K562 (cell line): ENCODE measurements around the gene MPHOSPH10. TPM values are rescaled to one million over a fixed set of nuclear protein-coding genes. Genes with fewer than 3 reads are reported as not detected.

Experiments
- MXD1 ChIP-seq: fragments of 250-450 bp; sonication (Bioruptor Pico); IDR thresholded peaks from 2 replicates; pipeline ENCODE4 v1.8.0; 2021; ENCODE audit warnings: borderline replicate concordance, mild to moderate bottlenecking, moderate library complexity; ENCODE audit not compliant: poor library complexity, severe bottlenecking
- MYNN ChIP-seq, 2 experiments: sonication (generic); formaldehyde crosslinking in 1 of 2; IDR thresholded peaks; 2 replicates each; pipeline versions ENCODE4 v1.5.0 to v1.6.1; 2016 to 2020; ENCODE audit warnings: antibody characterized with exemption in 1 of 2, missing genetic modification reagents in 1 of 2
- PML ChIP-seq: IDR thresholded peaks from 2 replicates; pipeline ENCODE4 v1.6.1; 2012; ENCODE audit warnings: low read length, inconsistent platforms
- SRSF9 ChIP-seq: fragments of 200-400 bp; formaldehyde crosslinking; IDR thresholded peaks from 2 replicates; pipeline ENCODE4 v1.6.1; 2017; ENCODE audit warnings: low read depth, low read length, borderline replicate concordance
- ZBTB43 ChIP-seq: sonication (generic); formaldehyde crosslinking; IDR thresholded peaks from 2 replicates; pipeline ENCODE4 v1.8.0; 2023; ENCODE audit warnings: mild to moderate bottlenecking, missing genetic modification reagents
- ZNF444 ChIP-seq: fragments of 250-450 bp; sonication (Bioruptor Pico); IDR thresholded peaks from 2 replicates; pipeline ENCODE4 v1.4.0; 2020; ENCODE audit warnings: mild to moderate bottlenecking, moderate library complexity
- polyA plus RNA-seq, 8 experiments: library from polyadenylated mRNA; depleted of rRNA in 4 of 8; stranded (reverse) in 5 of 8; unstranded in 3 of 8; fragments of >200 nt; fragmentation: Nextera tagmentation in 2 of 8; fragmentation: Illumina TruSeq in 1 of 8; extraction: Ambion mirVana in 2 of 8; extraction: Trizol in 1 of 8; gene quantifications; 2 replicates each; pipeline versions ENCODE4 v1.2.1 to v1.2.3, GENCODE V29; 2011 to 2014; ENCODE audit warnings: inconsistent platforms in 1 of 8, missing spikeins in 1 of 8
- total RNA-seq, 7 experiments: library from RNA; depleted of rRNA in 6 of 7; stranded (reverse); fragments of >200 nt in 6 of 7; fragmentation: Illumina TruSeq in 2 of 7; extraction: Trizol in 2 of 7; gene quantifications; 2 replicates each; pipeline versions ENCODE4 v1.2.1 to v1.2.3, GENCODE V29; 2011 to 2021; ENCODE audit warnings: low replicate concordance in 1 of 7
- TF ChIP-seq, protein P1 (sequence below): fragments of 200-600 bp; sonication (generic); IDR thresholded peaks from one replicate; pipeline ENCODE4 v1.6.1; 2012; ENCODE audit warnings: mild to moderate bottlenecking, low read depth, low read length, inconsistent platforms

The MPHOSPH10 gene
- total and polyA plus RNA-seq, 9 of the 15 experiments (the other 6 are each of a cell fraction or from before 2014, with no cell fraction given) = 36.8 to 83.7 (median 58.5) TPM

DNA sequence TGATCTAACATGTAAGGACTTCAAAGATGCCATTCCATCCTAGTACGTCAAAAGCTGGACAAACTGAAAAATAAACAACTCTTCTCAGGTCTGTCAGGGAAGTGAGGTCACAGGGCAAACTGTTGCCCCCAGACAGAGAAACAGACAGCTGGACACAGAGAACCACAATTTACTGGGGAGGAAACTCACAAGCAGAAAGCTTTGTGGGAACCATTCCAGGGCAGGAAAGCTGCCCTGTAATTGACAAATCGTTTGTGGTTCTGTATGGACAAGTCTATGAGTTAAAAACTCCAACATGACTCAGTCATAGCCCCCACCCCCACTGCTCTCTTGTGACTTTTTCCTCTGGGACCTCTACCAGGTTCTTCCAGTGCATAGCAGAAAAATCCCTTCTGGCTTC, 28.8 kb upstream of the MPHOSPH10 start (continued):
- TF ChIP-seq MXD1 (CRISPR knock-in tag) = no peak
- no peak for TF ChIP-seq ZBTB43 (CRISPR knock-in tag)
- no peak for TF ChIP-seq ZNF444 (CRISPR knock-in tag)
- TF ChIP-seq PML = no peak
- TF ChIP-seq, protein P1, sequence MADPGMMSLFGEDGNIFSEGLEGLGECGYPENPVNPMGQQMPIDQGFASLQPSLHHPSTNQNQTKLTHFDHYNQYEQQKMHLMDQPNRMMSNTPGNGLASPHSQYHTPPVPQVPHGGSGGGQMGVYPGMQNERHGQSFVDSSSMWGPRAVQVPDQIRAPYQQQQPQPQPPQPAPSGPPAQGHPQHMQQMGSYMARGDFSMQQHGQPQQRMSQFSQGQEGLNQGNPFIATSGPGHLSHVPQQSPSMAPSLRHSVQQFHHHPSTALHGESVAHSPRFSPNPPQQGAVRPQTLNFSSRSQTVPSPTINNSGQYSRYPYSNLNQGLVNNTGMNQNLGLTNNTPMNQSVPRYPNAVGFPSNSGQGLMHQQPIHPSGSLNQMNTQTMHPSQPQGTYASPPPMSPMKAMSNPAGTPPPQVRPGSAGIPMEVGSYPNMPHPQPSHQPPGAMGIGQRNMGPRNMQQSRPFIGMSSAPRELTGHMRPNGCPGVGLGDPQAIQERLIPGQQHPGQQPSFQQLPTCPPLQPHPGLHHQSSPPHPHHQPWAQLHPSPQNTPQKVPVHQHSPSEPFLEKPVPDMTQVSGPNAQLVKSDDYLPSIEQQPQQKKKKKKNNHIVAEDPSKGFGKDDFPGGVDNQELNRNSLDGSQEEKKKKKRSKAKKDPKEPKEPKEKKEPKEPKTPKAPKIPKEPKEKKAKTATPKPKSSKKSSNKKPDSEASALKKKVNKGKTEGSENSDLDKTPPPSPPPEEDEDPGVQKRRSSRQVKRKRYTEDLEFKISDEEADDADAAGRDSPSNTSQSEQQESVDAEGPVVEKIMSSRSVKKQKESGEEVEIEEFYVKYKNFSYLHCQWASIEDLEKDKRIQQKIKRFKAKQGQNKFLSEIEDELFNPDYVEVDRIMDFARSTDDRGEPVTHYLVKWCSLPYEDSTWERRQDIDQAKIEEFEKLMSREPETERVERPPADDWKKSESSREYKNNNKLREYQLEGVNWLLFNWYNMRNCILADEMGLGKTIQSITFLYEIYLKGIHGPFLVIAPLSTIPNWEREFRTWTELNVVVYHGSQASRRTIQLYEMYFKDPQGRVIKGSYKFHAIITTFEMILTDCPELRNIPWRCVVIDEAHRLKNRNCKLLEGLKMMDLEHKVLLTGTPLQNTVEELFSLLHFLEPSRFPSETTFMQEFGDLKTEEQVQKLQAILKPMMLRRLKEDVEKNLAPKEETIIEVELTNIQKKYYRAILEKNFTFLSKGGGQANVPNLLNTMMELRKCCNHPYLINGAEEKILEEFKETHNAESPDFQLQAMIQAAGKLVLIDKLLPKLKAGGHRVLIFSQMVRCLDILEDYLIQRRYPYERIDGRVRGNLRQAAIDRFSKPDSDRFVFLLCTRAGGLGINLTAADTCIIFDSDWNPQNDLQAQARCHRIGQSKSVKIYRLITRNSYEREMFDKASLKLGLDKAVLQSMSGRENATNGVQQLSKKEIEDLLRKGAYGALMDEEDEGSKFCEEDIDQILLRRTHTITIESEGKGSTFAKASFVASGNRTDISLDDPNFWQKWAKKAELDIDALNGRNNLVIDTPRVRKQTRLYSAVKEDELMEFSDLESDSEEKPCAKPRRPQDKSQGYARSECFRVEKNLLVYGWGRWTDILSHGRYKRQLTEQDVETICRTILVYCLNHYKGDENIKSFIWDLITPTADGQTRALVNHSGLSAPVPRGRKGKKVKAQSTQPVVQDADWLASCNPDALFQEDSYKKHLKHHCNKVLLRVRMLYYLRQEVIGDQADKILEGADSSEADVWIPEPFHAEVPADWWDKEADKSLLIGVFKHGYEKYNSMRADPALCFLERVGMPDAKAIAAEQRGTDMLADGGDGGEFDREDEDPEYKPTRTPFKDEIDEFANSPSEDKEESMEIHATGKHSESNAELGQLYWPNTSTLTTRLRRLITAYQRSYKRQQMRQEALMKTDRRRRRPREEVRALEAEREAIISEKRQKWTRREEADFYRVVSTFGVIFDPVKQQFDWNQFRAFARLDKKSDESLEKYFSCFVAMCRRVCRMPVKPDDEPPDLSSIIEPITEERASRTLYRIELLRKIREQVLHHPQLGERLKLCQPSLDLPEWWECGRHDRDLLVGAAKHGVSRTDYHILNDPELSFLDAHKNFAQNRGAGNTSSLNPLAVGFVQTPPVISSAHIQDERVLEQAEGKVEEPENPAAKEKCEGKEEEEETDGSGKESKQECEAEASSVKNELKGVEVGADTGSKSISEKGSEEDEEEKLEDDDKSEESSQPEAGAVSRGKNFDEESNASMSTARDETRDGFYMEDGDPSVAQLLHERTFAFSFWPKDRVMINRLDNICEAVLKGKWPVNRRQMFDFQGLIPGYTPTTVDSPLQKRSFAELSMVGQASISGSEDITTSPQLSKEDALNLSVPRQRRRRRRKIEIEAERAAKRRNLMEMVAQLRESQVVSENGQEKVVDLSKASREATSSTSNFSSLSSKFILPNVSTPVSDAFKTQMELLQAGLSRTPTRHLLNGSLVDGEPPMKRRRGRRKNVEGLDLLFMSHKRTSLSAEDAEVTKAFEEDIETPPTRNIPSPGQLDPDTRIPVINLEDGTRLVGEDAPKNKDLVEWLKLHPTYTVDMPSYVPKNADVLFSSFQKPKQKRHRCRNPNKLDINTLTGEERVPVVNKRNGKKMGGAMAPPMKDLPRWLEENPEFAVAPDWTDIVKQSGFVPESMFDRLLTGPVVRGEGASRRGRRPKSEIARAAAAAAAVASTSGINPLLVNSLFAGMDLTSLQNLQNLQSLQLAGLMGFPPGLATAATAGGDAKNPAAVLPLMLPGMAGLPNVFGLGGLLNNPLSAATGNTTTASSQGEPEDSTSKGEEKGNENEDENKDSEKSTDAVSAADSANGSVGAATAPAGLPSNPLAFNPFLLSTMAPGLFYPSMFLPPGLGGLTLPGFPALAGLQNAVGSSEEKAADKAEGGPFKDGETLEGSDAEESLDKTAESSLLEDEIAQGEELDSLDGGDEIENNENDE = no peak
- no peak for TF ChIP-seq SRSF9
- no peak for TF ChIP-seq MYNN (IDR thresholded peaks at IDR 0.05)
- no peak for TF ChIP-seq MYNN (CRISPR knock-in tag; IDR thresholded peaks at IDR 0.05)
